Motor neuron (in vitro differentiated cells): ENCODE results near the gene TRABD. TPM values are rescaled to one million over a fixed set of nuclear protein-coding genes. Genes with fewer than 3 reads are reported as not detected.

Source experiments
- ATAC-seq, 8 experiments: fragments of 200-7000 bp; cut with Tn5 transposase; replicated peaks in 6 of 8; 2 replicates each; pipeline ENCODE4 v1.8.0; 2021; ENCODE audit warnings: mild to moderate bottlenecking in 8 of 8, moderate library complexity in 8 of 8
- H3K27ac ChIP-seq, 2 donors: fragments of 250-450 bp; sonication (Bioruptor Pico); 2 replicates each; pipeline ENCODE4 v1.9.0; 2021; ENCODE audit warnings: antibody characterized with exemption in 2 of 2, mild to moderate bottlenecking in 2 of 2, moderate library complexity in 1 of 2
- H3K4me1 ChIP-seq, 2 donors: fragments of 250-450 bp; sonication (Bioruptor Pico); replicated peaks in 1 of 2; 2 replicates each; pipeline ENCODE4 v1.6.1; 2021; ENCODE audit warnings: antibody characterized with exemption in 2 of 2, mild to moderate bottlenecking in 2 of 2, moderate library complexity in 1 of 2
- H3K4me3 ChIP-seq, 5 donors: fragments of 250-450 bp; sonication (Bioruptor Pico); 2 replicates each; pipeline ENCODE4 v1.9.0; 2021; ENCODE audit warnings: antibody characterized with exemption in 5 of 5, mild to moderate bottlenecking in 5 of 5, moderate library complexity in 4 of 5
- WGBS, 10 experiments: fragments of 450-650 bp; shearing (Covaris generic); methylation state at CpG; one replicate each; pipeline ENCODE4 v1.0.0; 2022; 5-methylcytosine and 5-hydroxymethylcytosine counted together
- in situ Hi-C, 9 experiments: fragments of 400-800 bp; cut with MboI; loops; one replicate each; pipeline ENCODE4 v1.15.0; 2021; ENCODE audit warnings: low sequenced_read_pairs in 9 of 9, low pct_unique_long_range_greater_than_20kb in 2 of 9; ENCODE audit not compliant: unreplicated experiment in 9 of 9
- total RNA-seq, 8 experiments: library from RNA; unstranded; fragments of 300-600 nt; gene quantifications; 2 replicates each; pipeline versions ENCODE4 v1.2.3 to v1.2.4, GENCODE V29; 2022

The TRABD gene
- total RNA-seq, 8 experiments from 2014 or later: 8.2 to 37.4 (median 12.5) TPM

DNA sequence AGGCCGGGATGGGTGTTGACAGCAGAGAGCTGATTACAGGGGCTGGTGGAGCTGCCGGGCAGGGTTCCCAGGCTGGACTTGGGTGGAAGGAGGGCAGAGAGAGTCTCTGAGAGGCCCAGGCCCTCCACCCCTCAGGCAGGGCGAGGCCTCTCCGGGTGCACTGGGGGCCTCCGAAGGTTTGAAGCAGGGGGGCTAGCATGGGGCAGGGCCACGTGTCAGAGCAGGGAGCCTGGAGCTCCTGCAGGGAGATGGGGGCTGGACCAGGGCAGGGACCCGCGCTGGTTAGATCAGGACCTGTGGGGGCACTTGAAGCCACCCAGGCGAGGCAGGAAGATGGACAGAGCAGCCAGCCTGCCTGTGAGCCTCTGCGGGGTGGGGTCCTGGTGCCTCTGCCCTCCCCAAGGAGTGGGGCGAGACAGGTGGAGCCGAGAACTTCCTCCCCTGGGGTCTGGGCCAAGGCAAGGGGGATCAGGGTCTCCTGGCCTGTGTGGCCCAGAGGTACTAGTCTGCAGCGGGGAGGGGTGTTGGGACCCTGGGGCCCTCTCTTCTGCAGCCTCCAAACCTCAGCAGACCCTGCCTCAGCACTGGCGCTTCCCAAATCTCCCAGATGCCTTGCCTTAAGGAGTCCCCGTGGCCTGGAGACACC lies 14.3 kb upstream of the TRABD start:
- in situ Hi-C loops: no loop called here
- WGBS, 10 experiments: 93 to 100% methylated on average over 2 to 8 of the region's 15 CpGs; no CpG with 5 or more reads in 8 of the 10 experiments

DNA sequence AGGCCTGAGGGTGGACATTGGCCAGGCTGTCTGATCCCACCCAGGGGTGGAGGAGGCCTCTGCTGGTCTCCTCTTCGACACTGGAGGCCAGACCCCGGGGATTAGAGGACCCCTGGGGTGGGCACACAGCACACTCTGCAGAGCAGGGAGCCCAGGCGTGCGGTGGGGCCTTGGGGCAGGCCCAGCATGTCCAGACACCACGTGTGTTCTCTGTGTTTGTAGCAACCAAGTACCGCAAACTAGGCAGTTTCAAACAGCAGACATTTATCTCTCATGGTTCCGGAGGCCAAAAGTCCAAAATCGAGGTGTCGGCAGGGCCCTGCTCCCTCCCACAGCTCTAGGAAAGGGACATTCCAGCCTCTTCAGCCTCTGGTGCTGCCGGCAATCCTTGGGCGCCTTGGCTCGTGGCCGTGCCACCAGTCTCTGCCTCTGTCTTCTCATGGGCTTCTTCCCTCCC lies 13.7 kb upstream of the TRABD start:
- Histone ChIP-seq H3K4me1 (peaks cover 4 to 9% of the 10 kb centered on the region in 2 donors), H3K4me3 (peak overlapping the region in 1 of 5 donors; percentile 76), H3K27ac (no peak overlapping the region)
- WGBS, 10 experiments: 48 to 100% (median 81%) methylated on average over 1 to 5 of the region's 13 CpGs; no CpG with 5 or more reads in 3 of the 10 experiments
- in situ Hi-C loops: no loop called here
- ATAC-seq: peak in 1 of 8 experiments; percentile 15

More for the DNA sequence above, 14.3 kb upstream of the TRABD start:
- Histone ChIP-seq H3K27ac (no peak overlapping the region), H3K4me3 (peak overlapping the region; percentile 43 to 81 (median 55)), H3K4me1 (peaks cover 4 to 9% of the 10 kb centered on the region in 2 donors)
- ATAC-seq: peak in 7 of 8 experiments; percentile 11 to 35 (median 21)

DNA sequence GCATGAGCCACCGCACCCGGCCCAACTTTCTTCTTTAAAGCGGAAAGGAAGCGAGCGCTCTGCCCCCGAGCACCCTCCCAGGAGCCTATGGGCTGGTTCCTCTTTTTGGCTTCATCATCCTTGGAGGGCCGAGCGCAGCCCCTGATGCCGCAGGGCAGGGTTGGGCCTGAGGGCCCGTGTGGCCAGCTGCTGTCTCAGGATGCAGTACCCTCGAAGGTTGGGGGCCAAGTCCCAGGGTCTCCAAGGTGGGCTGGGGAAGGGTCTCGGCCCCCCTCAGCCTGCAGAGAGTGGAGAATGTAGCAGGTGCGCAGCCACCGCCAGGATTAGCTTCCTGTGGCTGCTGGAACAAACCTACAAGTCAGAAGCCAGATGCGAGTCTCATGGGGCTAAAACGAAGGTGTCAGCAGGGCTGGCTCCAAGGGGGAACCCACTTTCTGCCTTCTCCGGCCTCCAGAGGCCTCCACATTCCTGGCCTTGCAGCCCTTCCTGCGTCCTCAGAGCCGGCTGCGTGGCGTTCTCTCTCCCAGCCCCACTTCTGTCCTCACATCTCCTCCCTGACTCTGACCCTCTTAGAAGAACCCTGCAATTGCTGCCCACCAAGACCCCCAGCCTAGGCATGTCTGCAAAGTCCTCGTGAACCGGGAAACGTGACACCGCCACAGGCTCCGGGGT lies 12.3 kb upstream of the TRABD start:
- in situ Hi-C loops: no loop called here
- WGBS, 10 experiments: 35 to 100% (median 74%) methylated on average over 2 to 11 of the region's 26 CpGs; no CpG with 5 or more reads in 2 of the 10 experiments
- Histone ChIP-seq H3K4me3 (no peak overlapping the region), H3K4me1 (peaks cover 4 to 9% of the 10 kb centered on the region in 2 donors), H3K27ac (no peak overlapping the region)
- no peak for ATAC-seq

DNA sequence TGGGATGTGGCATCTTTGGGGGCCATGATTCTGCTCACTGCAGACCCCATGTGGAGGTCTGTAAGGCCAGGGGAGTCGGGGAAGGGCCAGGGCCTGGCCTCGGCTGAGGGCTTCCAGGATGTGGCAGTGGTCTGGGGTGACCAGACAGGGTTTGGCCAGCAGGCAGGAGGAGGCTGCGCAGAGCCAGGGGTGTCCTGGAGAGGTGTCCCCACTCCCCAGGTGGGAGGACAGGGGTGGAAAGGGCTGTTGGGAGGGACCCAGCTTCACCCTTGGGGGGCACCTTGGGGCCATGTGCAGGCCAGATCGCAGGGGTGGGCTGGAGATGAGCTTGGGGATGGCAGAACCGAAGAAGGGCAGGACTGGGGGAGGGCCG lies 11.7 kb upstream of the TRABD start:
- peaks cover 4 to 9% of the 10 kb centered on the region in 2 donors for H3K4me1 ChIP-seq
- no peak overlapping the region for H3K27ac ChIP-seq
- H3K4me3 ChIP-seq: no peak overlapping the region
- ATAC-seq: no peak
- in situ Hi-C loops: no loop called here
- no CpG with 5 or more reads among the region's 6 CpGs for WGBS, 10 experiments

DNA sequence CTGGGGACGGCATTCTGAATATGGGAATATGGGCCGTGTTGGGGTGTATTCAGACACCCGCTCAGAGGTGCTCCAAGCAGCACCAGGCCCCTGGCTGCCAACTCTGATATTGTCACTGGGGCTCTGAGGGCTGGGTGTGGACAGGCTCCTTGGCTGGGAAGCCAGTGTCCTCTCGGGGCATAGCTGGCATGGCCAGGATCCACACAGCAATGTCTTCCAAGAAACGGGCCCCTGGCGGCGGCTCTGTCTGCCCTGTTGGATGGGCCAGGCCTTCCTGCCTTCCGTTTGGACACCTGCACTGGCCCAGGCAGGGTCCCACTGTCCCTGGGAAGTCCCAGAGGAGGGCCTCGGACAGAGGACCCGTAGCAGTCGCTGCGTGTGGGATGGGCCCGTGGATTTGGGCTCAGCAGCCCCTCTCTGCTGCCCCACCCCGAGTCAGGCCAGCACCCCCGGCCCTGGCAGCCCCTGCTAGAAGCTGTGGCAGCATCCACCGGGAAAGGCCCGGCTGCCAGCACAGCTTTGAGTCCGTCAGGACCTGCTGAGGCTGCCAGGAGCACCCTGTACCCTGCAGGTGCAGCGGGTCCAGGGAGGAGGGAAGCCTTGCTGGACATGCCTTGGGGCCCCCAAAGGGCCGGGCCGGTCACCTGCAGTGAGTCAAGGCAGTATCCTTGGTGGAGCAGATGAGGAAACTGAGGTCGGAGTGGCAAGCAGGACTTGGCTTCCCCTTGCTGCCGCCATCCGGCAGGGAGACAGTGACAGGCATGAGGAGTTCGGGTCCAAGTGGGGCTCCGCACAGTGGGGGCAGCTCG lies 11.1 kb upstream of the TRABD start:
- Histone ChIP-seq H3K4me1 (peaks cover 4 to 9% of the 10 kb centered on the region in 2 donors), H3K27ac (no peak overlapping the region), H3K4me3 (no peak overlapping the region)
- 77% methylated on average over 4 of the region's 27 CpGs; no CpG with 5 or more reads in 9 of the 10 experiments for WGBS, 10 experiments
- in situ Hi-C loops: loop anchor here in 2 of 9 experiments (25.0 kb wide), 1 partner anchor 237 kb away; no protein-coding TSS in a partner anchor
- ATAC-seq: peak in 1 of 8 experiments; percentile 13

DNA sequence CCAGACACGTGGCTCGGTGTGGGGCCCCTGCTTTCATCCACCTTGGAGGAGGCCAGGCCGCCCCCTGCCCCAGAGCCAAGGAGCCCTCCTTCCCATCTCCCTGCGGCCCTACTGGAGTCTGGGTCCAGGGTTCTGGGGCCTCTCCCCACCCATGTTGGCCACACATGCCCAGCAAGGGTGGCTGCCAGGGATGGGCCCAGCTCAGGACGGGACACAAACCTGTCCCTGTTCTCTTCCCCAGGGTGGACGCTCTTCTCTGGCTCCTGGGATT lies 10.6 kb upstream of the TRABD start:
- H3K4me3 ChIP-seq: no peak overlapping the region
- in situ Hi-C loops: loop anchor here in 2 of 9 experiments (25.0 kb wide), 1 partner anchor 238 kb away; no protein-coding TSS in a partner anchor
- WGBS, 10 experiments: 40 to 100% (median 83%) methylated on average over 1 to 2 of the region's 6 CpGs; no CpG with 5 or more reads in 6 of the 10 experiments
- peaks cover 4 to 9% of the 10 kb centered on the region in 2 donors for H3K4me1 ChIP-seq
- no peak overlapping the region for H3K27ac ChIP-seq
- ATAC-seq: no peak

DNA sequence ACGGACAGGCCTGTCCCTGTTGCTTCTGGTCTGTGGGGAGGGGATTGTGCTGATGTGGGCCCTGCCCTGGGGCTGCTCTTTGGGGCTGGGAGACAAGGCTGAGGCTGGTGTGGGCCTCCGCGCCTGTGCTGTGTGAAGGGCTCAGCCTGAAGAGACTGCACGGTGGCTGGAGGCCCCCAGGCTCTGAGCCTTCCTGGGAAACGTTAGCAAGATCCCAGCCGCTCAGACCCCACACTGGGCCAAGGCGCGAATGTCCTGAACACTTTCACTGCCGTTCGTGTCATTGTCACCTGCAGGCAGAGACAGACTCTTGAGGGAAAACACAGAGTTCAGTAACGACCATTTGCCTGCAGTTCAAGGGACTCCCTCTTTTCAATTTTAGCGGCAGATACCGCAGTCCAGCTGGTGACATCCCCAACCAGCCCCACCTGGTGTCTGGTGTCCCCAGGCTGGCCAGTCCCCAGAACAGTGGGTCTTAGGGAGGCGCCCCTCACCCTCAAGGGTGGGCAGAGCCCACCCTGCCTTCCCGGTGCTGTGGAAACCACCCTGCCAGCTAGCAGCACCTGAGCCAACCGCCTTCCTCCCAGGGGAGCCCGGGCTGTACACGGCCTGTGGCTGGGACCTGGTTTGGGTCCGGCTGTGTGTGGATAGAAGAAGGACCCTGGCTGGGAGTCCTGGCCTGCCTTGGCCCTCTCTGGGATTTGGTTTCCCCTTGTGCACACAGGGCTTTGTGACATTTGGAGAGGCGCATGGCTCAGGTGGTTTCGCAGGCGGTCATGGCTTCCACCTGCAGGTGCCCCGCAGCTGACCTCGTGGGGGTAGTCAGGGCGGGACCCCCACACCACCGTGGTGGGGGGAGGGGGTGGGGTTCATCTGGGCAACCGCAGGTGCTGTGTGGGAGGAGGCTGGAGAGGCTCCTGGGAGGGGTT lies 9.5 kb upstream of the TRABD start:
- 0 to 80% (median 67%) methylated on average over 1 to 6 of the region's 27 CpGs; no CpG with 5 or more reads in 2 of the 10 experiments for WGBS, 10 experiments
- H3K27ac ChIP-seq: no peak overlapping the region
- H3K4me3 ChIP-seq: no peak overlapping the region
- peaks cover 2 to 9% of the 10 kb centered on the region in 2 donors for H3K4me1 ChIP-seq
- peak in 4 of 8 experiments; percentile 2 to 27 (median 14) for ATAC-seq
- in situ Hi-C loops: loop anchor here in 2 of 9 experiments (25.0 kb wide), 1 partner anchor 239 kb away; no protein-coding TSS in a partner anchor

DNA sequence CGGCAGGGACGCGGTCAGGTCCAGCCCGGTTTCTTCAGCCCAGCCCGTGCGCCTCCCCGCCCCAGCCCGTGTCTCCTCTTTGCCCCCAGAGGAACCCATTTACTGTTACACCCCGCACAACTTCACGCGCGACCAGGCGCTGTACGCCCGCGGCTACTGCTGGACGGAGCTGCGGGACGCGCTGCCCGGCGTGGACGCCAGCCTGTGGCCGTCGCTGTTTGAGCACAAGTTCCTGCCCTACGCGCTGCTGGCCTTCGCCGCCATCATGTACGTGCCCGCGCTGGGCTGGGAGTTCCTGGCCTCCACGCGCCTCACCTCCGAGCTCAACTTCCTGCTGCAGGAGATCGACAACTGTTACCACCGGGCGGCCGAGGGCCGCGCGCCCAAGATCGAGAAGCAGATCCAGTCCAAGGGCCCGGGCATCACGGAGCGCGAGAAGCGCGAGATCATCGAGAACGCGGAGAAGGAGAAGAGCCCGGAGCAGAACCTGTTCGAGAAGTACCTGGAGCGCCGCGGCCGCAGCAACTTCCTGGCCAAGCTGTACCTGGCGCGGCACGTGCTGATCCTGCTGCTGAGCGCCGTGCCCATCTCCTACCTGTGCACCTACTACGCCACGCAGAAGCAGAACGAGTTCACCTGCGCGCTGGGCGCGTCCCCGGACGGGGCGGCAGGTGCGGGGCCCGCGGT lies 8.7 kb upstream of the TRABD start:
- H3K4me1 ChIP-seq: peaks cover 0 to 4% of the 10 kb centered on the region in 2 donors
- 94 to 100% (median 96%) methylated on average over 4 to 49 of the region's 76 CpGs; no CpG with 5 or more reads in 2 of the 10 experiments for WGBS, 10 experiments
- no peak for ATAC-seq
- H3K27ac ChIP-seq: no peak overlapping the region
- in situ Hi-C loops: loop anchor here in 2 of 9 experiments (25.0 kb wide), 1 partner anchor 240 kb away; no protein-coding TSS in a partner anchor
- no peak overlapping the region for H3K4me3 ChIP-seq

DNA sequence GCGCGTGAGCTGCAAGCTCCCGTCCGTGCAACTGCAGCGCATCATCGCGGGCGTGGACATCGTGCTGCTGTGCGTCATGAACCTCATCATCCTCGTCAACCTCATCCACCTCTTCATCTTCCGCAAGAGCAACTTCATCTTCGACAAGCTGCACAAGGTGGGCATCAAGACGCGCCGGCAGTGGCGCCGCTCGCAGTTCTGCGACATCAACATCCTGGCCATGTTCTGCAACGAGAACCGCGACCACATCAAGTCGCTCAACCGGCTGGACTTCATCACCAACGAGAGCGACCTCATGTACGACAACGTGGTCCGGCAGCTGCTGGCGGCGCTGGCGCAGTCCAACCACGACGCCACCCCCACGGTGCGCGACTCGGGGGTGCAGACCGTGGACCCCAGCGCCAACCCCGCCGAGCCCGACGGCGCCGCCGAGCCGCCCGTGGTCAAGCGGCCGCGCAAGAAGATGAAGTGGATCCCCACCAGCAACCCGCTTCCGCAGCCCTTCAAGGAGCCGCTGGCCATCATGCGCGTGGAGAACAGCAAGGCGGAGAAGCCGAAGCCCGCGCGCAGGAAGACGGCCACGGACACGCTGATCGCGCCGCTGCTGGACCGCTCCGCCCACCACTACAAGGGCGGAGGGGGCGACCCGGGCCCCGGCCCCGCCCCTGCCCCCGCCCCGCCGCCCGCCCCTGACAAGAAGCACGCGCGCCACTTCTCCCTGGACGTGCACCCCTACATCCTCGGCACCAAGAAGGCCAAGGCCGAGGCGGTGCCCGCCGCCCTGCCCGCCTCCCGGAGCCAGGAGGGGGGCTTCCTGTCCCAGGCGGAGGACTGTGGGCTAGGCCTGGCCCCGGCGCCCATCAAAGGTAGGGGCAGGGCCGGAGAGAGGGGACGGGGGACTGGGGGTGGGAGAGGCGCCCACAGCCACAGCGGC lies 7.9 kb upstream of the TRABD start:
- peak in 2 of 8 experiments; percentile 4 to 7 for ATAC-seq
- in situ Hi-C loops: loop anchor here in 2 of 9 experiments (25.0 kb wide), 1 partner anchor 241 kb away; no protein-coding TSS in a partner anchor
- 42 to 95% (median 85%) methylated on average over 2 to 36 of the region's 98 CpGs; no CpG with 5 or more reads in 4 of the 10 experiments for WGBS, 10 experiments

DNA sequence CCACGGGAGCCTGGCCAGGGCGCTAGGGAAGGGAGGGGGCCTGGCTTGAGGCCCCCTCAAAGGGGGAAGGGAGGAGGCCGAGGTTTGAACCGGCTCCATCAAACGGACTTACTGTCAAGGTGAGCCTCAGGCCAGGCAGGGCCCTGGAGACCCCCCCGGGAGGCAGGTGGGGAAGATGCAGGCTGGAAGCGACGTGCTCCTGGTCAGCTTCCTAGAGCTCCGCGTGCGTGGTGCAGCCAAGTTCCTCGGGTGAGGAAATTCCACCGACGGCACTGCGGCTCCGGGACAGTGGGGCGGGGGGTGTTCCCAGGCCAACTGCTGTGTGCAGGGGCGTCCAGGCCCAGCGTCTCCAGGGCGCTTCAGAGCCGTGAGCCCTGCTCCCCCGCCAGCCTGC lies 7.2 kb upstream of the TRABD start:
- Histone ChIP-seq H3K4me1 (peaks cover 0 to 3% of the 10 kb centered on the region in 2 donors), H3K27ac (no peak overlapping the region), H3K4me3 (no peak overlapping the region)
- in situ Hi-C loops: loop anchor here in 2 of 9 experiments (25.0 kb wide), 1 partner anchor 241 kb away; no protein-coding TSS in a partner anchor
- no peak for ATAC-seq
- 60% methylated on average over 1 of the region's 22 CpGs; no CpG with 5 or more reads in 9 of the 10 experiments for WGBS, 10 experiments

More for the DNA sequence above, 7.9 kb upstream of the TRABD start:
- Histone ChIP-seq H3K27ac (no peak overlapping the region), H3K4me1 (peaks cover 0 to 3% of the 10 kb centered on the region in 2 donors), H3K4me3 (no peak overlapping the region)
